NCI-H146 (cell line): ENCODE measurements around the gene CCS.
"Not testable (repeated sequence)": the region's sequence is repeated elsewhere in the genome, so short reads cannot be mapped to it uniquely, and the experiment has no call there.

Experiments used
- DNase-seq: peaks from one replicate; lab custom pipeline; 2025; lab: John Stamatoyannopoulos, UW

The CCS gene

GRCh38 chr11:66561178-66561974 is 31.6 kb upstream of the CCS start:
- DNase-seq: no peak

GRCh38 chr11:66561975-66562248 is 31.1 kb upstream of the CCS start:
- no peak for DNase-seq

GRCh38 chr11:66562275-66562674 is 30.7 kb upstream of the CCS start:
- DNase-seq: no peak

GRCh38 chr11:66562907-66563583 is 29.9 kb upstream of the CCS start:
- DNase-seq: no peak

- no peak for DNase-seq
These were observed 29.2 kb upstream of the CCS start for GRCh38 chr11:66563832-66564231.

- no peak for DNase-seq
These were observed 28.4 kb upstream of the CCS start for GRCh38 chr11:66564538-66564937.

- no peak for DNase-seq
These were observed 28.0 kb upstream of the CCS start for GRCh38 chr11:66564984-66565383.

- DNase-seq: no peak
These were observed 26.8 kb upstream of the CCS start for GRCh38 chr11:66566221-66566620.

- no peak for DNase-seq
These were observed 25.2 kb upstream of the CCS start for GRCh38 chr11:66567787-66568123.

GRCh38 chr11:66568124-66568916 is 24.7 kb upstream of the CCS start, which contains the start of gene CTSF:
CTSF (minus strand) TSS chr11:66568606; CDS start chr11:66568486, 120 bp downstream.
- peak; percentile 58 for DNase-seq

- DNase-seq: no peak
These were observed 23.9 kb upstream of the CCS start for GRCh38 chr11:66569076-66569475.

GRCh38 chr11:66570079-66570849 is 22.7 kb upstream of the CCS start:
- no peak for DNase-seq

GRCh38 chr11:66570850-66571180 is 22.2 kb upstream of the CCS start:
- no peak for DNase-seq

- peak; percentile 59 for DNase-seq
These were observed 13.9 kb upstream of the CCS start for GRCh38 chr11:66579017-66579606.

- DNase-seq: no peak
These were observed 12.2 kb upstream of the CCS start for GRCh38 chr11:66580803-66581202.

GRCh38 chr11:66581261-66581660 is 11.7 kb upstream of the CCS start:
- no peak for DNase-seq

- not testable (repeated sequence) for DNase-seq
These were observed 10.3 kb upstream of the CCS start for GRCh38 chr11:66582565-66583147.

- DNase-seq: not testable (repeated sequence)
These were observed 7.5 kb upstream of the CCS start for GRCh38 chr11:66585447-66585846.

- no peak for DNase-seq
These were observed 6.8 kb upstream of the CCS start for GRCh38 chr11:66586136-66586535.

GRCh38 chr11:66589315-66589714 is 3.7 kb upstream of the CCS start:
- DNase-seq: not testable (repeated sequence)

GRCh38 chr11:66589996-66590675 is 2.8 kb upstream of the CCS start:
- DNase-seq: no peak
